Measurements from ENCODE around the gene RSRC1.

Gene RSRC1

GRCh38 chr3:158455406-158455805 is 345.5 kb downstream of the RSRC1 start:
- Histone ChIP-seq H3K27ac (no peak overlapping the region), H3K9ac (no peak overlapping the region), H3K36me3 (ENCODE audit: control insufficient read depth, insufficient read depth, low read length) (no peaks in the 10 kb centered on the region), H3K79me2 (no peaks in the 10 kb centered on the region), H3K9me3 (ENCODE audit: control insufficient read depth, low read length) (no peaks in the 10 kb centered on the region), H3K4me3 (ENCODE audit: low read depth, low read length) (no peak overlapping the region), H3K27me3 (ENCODE audit: control insufficient read depth, insufficient read depth, low read length) (no peaks in the 10 kb centered on the region), H3K4me2 (ENCODE audit: low read length) (no peak overlapping the region), H2AFZ (no peak overlapping the region), H3K4me1 (no peaks in the 10 kb centered on the region)
- no peak for TF ChIP-seq CTCF (IDR thresholded peaks at IDR 0.05)

GRCh38 chr3:158456114-158456513 is 346.2 kb downstream of the RSRC1 start:
- H3K4me2 ChIP-seq (ENCODE audit: low read length), result no peak overlapping the region
- H3K4me1 ChIP-seq, result no peaks in the 10 kb centered on the region
- no peak overlapping the region for H3K9ac ChIP-seq
- H3K36me3 ChIP-seq (ENCODE audit: control insufficient read depth, insufficient read depth, low read length), result no peaks in the 10 kb centered on the region
- H3K4me3 ChIP-seq (ENCODE audit: low read depth, low read length), result no peak overlapping the region
- no peaks in the 10 kb centered on the region for H3K79me2 ChIP-seq
- H3K27ac ChIP-seq, result no peak overlapping the region
- TF ChIP-seq CTCF (IDR thresholded peaks at IDR 0.05), result no peak
- no peaks in the 10 kb centered on the region for H3K27me3 ChIP-seq (ENCODE audit: control insufficient read depth, insufficient read depth, low read length)
- H3K9me3 ChIP-seq (ENCODE audit: control insufficient read depth, low read length), result no peaks in the 10 kb centered on the region
- no peak overlapping the region for H2AFZ ChIP-seq

- TF ChIP-seq CTCF (IDR thresholded peaks at IDR 0.05), result no peak
- Histone ChIP-seq H3K79me2 (no peaks in the 10 kb centered on the region), H3K4me2 (ENCODE audit: low read length) (no peak overlapping the region), H2AFZ (no peak overlapping the region), H3K27me3 (ENCODE audit: control insufficient read depth, insufficient read depth, low read length) (no peaks in the 10 kb centered on the region), H3K4me1 (no peaks in the 10 kb centered on the region), H3K9me3 (ENCODE audit: control insufficient read depth, low read length) (no peaks in the 10 kb centered on the region), H3K27ac (no peak overlapping the region), H3K4me3 (ENCODE audit: low read depth, low read length) (no peak overlapping the region), H3K9ac (no peak overlapping the region), H3K36me3 (ENCODE audit: control insufficient read depth, insufficient read depth, low read length) (no peaks in the 10 kb centered on the region)
Observed at GRCh38 chr3:158458464-158458863, 348.6 kb downstream of the RSRC1 start.

GRCh38 chr3:158460926-158461325 is 351.0 kb downstream of the RSRC1 start:
- no peaks in the 10 kb centered on the region for H3K4me1 ChIP-seq
- no peaks in the 10 kb centered on the region for H3K79me2 ChIP-seq
- no peaks in the 10 kb centered on the region for H3K9me3 ChIP-seq (ENCODE audit: control insufficient read depth, low read length)
- TF ChIP-seq CTCF (IDR thresholded peaks at IDR 0.05), result no peak
- no peak overlapping the region for H3K9ac ChIP-seq
- H3K4me3 ChIP-seq (ENCODE audit: low read depth, low read length), result no peak overlapping the region
- H2AFZ ChIP-seq, result no peak overlapping the region
- no peaks in the 10 kb centered on the region for H3K27me3 ChIP-seq (ENCODE audit: control insufficient read depth, insufficient read depth, low read length)
- no peak overlapping the region for H3K4me2 ChIP-seq (ENCODE audit: low read length)
- no peak overlapping the region for H3K27ac ChIP-seq
- no peaks in the 10 kb centered on the region for H3K36me3 ChIP-seq (ENCODE audit: control insufficient read depth, insufficient read depth, low read length)

- no peaks in the 10 kb centered on the region for H3K4me1 ChIP-seq
- no peak overlapping the region for H3K27ac ChIP-seq
- no peak overlapping the region for H3K9ac ChIP-seq
- no peak for TF ChIP-seq CTCF (IDR thresholded peaks at IDR 0.05)
- H2AFZ ChIP-seq, result no peak overlapping the region
- no peaks in the 10 kb centered on the region for H3K79me2 ChIP-seq
- H3K4me2 ChIP-seq (ENCODE audit: low read length), result no peak overlapping the region
- H3K36me3 ChIP-seq (ENCODE audit: control insufficient read depth, insufficient read depth, low read length), result no peaks in the 10 kb centered on the region
- H3K4me3 ChIP-seq (ENCODE audit: low read depth, low read length), result no peak overlapping the region
- H3K27me3 ChIP-seq (ENCODE audit: control insufficient read depth, insufficient read depth, low read length), result no peaks in the 10 kb centered on the region
- H3K9me3 ChIP-seq (ENCODE audit: control insufficient read depth, low read length), result no peaks in the 10 kb centered on the region
Observed at GRCh38 chr3:158463556-158463955, 353.7 kb downstream of the RSRC1 start.

Data from parathyroid adenoma (tissue), 2 donors.